ENCODE measurements around the gene P2RY4. TPM values are rescaled to one million over a fixed set of nuclear protein-coding genes. Genes with fewer than 3 reads are reported as not detected.

The P2RY4 gene
- total and polyA plus RNA-seq, 2 of the 4 experiments (the other 2 are of a cell fraction), result 0.14 TPM; not detected in 1

- Histone ChIP-seq H3K4me2 (ENCODE audit: low read depth, low read length) (no peak overlapping the region), H3K9ac (ENCODE audit: low read depth, low read length) (no peak overlapping the region), H3K9me1 (ENCODE audit: insufficient read depth, low read length) (no peaks in the 10 kb centered on the region), H3K4ac (ENCODE audit: low read depth, low read length) (no peak overlapping the region), H2AK5ac (ENCODE audit: low read depth, low read length) (no peak overlapping the region), H3K4me1 (ENCODE audit: control insufficient read depth, insufficient read depth, low read length) (no peaks in the 10 kb centered on the region; the same call in 1 of the 2 replicates), H2AK9ac (replicated peaks; ENCODE audit: low read depth, low read length, poor library complexity) (no peak overlapping the region), H4K8ac (ENCODE audit: low read depth in 2 of 2, low read length in 2 of 2) (no peak overlapping the region), H3K14ac (replicated peaks; ENCODE audit: low read depth, low read length) (no peak overlapping the region), H2BK15ac (ENCODE audit: low read depth, low read length) (no peak overlapping the region), H2BK20ac (ENCODE audit: low read depth, low read length) (no peak overlapping the region), H3K27me3 (ENCODE audit: control insufficient read depth, insufficient read depth, low read length) (peaks cover 8% of the 10 kb centered on the region), H4K5ac (ENCODE audit: low read depth, low read length) (no peak overlapping the region), H3K36me3 (ENCODE audit: control insufficient read depth, insufficient read depth, low read length) (no peaks in the 10 kb centered on the region), H3K23ac (ENCODE audit: low read depth, low read length) (no peak overlapping the region), H4K91ac (ENCODE audit: insufficient read depth, low read depth, low read length) (no peak overlapping the region), H3K79me1 (ENCODE audit: low read depth in 1 of 2, low read length in 2 of 2) (no peaks in the 10 kb centered on the region), H2BK5ac (ENCODE audit: low read depth, low read length, poor library complexity, severe bottlenecking) (no peak overlapping the region), H3K4me3 (ENCODE audit: insufficient read depth, low read depth, low read length) (no peak overlapping the region), H3K18ac (ENCODE audit: low read depth, low read length) (no peak overlapping the region), H2BK120ac (ENCODE audit: low read depth, low read length) (no peak overlapping the region), H2AFZ (replicated peaks; ENCODE audit: low read length, poor library complexity) (no peak overlapping the region), H3K9me3 (ENCODE audit: control insufficient read depth, insufficient read depth, low read length) (no peaks in the 10 kb centered on the region), H3K56ac (ENCODE audit: extremely low read depth, insufficient read depth, low read length) (no peak overlapping the region), H4K20me1 (ENCODE audit: insufficient read depth, low read length) (no peaks in the 10 kb centered on the region), H3K27ac (ENCODE audit: insufficient read depth, low read length) (no peak overlapping the region)
- DNase-seq (no peak), ATAC-seq (ENCODE audit: low read depth) (no peak)
- POLR2A ChIA-PET (ENCODE audit: unreplicated experiment), result no interaction called here
- no TSS peak for BruUV-seq (replicated peaks)
- 63% methylated on average over 1 of the region's 1 CpG; no CpG with 5 or more reads in 1 of the 2 experiments for WGBS, 2 experiments (ENCODE audit: extremely low coverage in 2 of 2, insufficient read length in 1 of 2)
- no peak for TF ChIP-seq RCOR1 (IDR thresholded peaks at IDR 0.05; ENCODE audit: insufficient replicate concordance, low read length)
- TF ChIP-seq MXI1 (IDR thresholded peaks at IDR 0.05; ENCODE audit: borderline replicate concordance, low read depth, low read length), result no peak
- no peak for TF ChIP-seq NFE2L2 (IDR thresholded peaks at IDR 0.05; ENCODE audit: low read depth, low read length)
- TF ChIP-seq BHLHE40 (IDR thresholded peaks at IDR 0.05; ENCODE audit: low read depth, low read length), result no peak
- no peak for TF ChIP-seq USF2 (IDR thresholded peaks at IDR 0.05; ENCODE audit: low read depth, low read length)
- no peak for TF ChIP-seq CEBPB (IDR thresholded peaks at IDR 0.05; ENCODE audit: low read depth, low read length)
- TF ChIP-seq RAD21 (IDR thresholded peaks at IDR 0.05; ENCODE audit: low read length), result no peak
- no peak for TF ChIP-seq CHD1 (IDR thresholded peaks at IDR 0.05; ENCODE audit: low read depth, low read length)
- intact Hi-C loops (cut with micrococcal nuclease), result no loop called here
- in situ Hi-C loops (cut with MboI; ENCODE audit: low sequenced_read_pairs), result no loop called here
- dilution Hi-C loops (cut with HindIII; ENCODE audit: low sequenced_read_pairs, unreplicated experiment), result no loop called here
- CTCF ChIA-PET, result no interaction called here
Observed at GRCh38 chrX:70254063-70254400, 6.0 kb downstream of the P2RY4 start.

All from IMR-90 (cell line).